OCI-LY1 (cell line): ENCODE measurements around the gene MRPL53.

Experiments used
- H2AFZ ChIP-seq: fragments of 200-600 bp; sonication (generic), shearing (Covaris generic); 2 replicates; pipeline ENCODE4 v1.6.0; 2014; ENCODE audit warnings: antibody characterized with exemption, mild to moderate bottlenecking, low read length
- H3F3A ChIP-seq: fragments of 200-600 bp; sonication (generic), shearing (Covaris generic); 2 replicates; pipeline ENCODE4 v1.6.0; 2014; ENCODE audit warnings: mild to moderate bottlenecking, antibody characterized with exemption, low read length, moderate library complexity; ENCODE audit not compliant: insufficient read depth
- H3K27ac ChIP-seq: fragments of 200-600 bp; sonication (generic); 2 replicates; pipeline ENCODE4 v1.5.1; 2014; ENCODE audit warnings: low read length, mixed run types, mild to moderate bottlenecking, low read depth; ENCODE audit not compliant: poor library complexity, severe bottlenecking
- H3K27me3 ChIP-seq: fragments of 200-600 bp; sonication (generic); 2 replicates; pipeline ENCODE4 v1.6.0; 2014; ENCODE audit warnings: antibody characterized with exemption, mild to moderate bottlenecking, low read length, moderate library complexity; ENCODE audit not compliant: insufficient read depth
- H3K36me3 ChIP-seq: fragments of 200-600 bp; sonication (generic); 2 replicates; pipeline ENCODE4 v1.6.1; 2014; ENCODE audit warnings: mild to moderate bottlenecking, antibody characterized with exemption, low read length, moderate library complexity, mixed read lengths; ENCODE audit not compliant: insufficient read depth
- H3K4me1 ChIP-seq: fragments of 200-600 bp; sonication (generic); 2 replicates; pipeline ENCODE4 v1.5.1; 2014; ENCODE audit warnings: mild to moderate bottlenecking, low read length, moderate library complexity; ENCODE audit not compliant: insufficient read depth, severe bottlenecking
- H3K4me2 ChIP-seq: fragments of 200-600 bp; sonication (generic), shearing (Covaris generic); 2 replicates; pipeline ENCODE4 v1.6.1; 2014; ENCODE audit warnings: low read length
- H3K4me3 ChIP-seq: fragments of 200-600 bp; sonication (generic); 2 replicates; pipeline ENCODE4 v1.5.1; 2014; ENCODE audit warnings: low read length, low read depth, mild to moderate bottlenecking, mixed read lengths; ENCODE audit not compliant: poor library complexity, severe bottlenecking
- H3K79me2 ChIP-seq: fragments of 200-600 bp; shearing (Covaris generic); 2 replicates; pipeline ENCODE4 v1.6.1; 2016; ENCODE audit warnings: mixed run types, low read length, mixed read lengths; ENCODE audit not compliant: insufficient read depth
- H3K9ac ChIP-seq: fragments of 200-600 bp; sonication (generic), shearing (Covaris generic); 2 replicates; pipeline ENCODE4 v1.6.1; 2014; ENCODE audit warnings: mild to moderate bottlenecking, low read length, mixed read lengths
- H3K9me2 ChIP-seq: fragments of 200-600 bp; sonication (generic), shearing (Covaris generic); 2 replicates; pipeline ENCODE4 v1.6.1; 2014; ENCODE audit warnings: low read depth, mild to moderate bottlenecking, low read length, mixed read lengths
- H3K9me3 ChIP-seq: fragments of 200-600 bp; shearing (Covaris generic); 2 replicates; pipeline ENCODE4 v1.6.1; 2014; ENCODE audit warnings: low read length, mixed read lengths
- H4K20me1 ChIP-seq: fragments of 200-600 bp; sonication (generic), shearing (Covaris generic); 2 replicates; pipeline ENCODE4 v1.6.0; 2016; ENCODE audit warnings: mild to moderate bottlenecking, low read length; ENCODE audit not compliant: insufficient read depth
- EZH2 ChIP-seq: fragments of 200-600 bp; sonication (generic), shearing (Covaris generic); IDR thresholded peaks from 2 replicates; pipeline ENCODE4 v1.8.0; 2017; ENCODE audit warnings: borderline replicate concordance, mixed run types, mild to moderate bottlenecking, antibody characterized with exemption, low read length, moderate library complexity, mixed read lengths
- TF ChIP-seq, protein P1 (sequence below): fragments of 200-600 bp; sonication (generic), shearing (Covaris generic); IDR thresholded peaks from 2 replicates; pipeline ENCODE4 v1.5.1; 2017; ENCODE audit warnings: mild to moderate bottlenecking, antibody characterized with exemption, low read length, moderate library complexity, mixed read lengths

MRPL53 gene

DNA sequence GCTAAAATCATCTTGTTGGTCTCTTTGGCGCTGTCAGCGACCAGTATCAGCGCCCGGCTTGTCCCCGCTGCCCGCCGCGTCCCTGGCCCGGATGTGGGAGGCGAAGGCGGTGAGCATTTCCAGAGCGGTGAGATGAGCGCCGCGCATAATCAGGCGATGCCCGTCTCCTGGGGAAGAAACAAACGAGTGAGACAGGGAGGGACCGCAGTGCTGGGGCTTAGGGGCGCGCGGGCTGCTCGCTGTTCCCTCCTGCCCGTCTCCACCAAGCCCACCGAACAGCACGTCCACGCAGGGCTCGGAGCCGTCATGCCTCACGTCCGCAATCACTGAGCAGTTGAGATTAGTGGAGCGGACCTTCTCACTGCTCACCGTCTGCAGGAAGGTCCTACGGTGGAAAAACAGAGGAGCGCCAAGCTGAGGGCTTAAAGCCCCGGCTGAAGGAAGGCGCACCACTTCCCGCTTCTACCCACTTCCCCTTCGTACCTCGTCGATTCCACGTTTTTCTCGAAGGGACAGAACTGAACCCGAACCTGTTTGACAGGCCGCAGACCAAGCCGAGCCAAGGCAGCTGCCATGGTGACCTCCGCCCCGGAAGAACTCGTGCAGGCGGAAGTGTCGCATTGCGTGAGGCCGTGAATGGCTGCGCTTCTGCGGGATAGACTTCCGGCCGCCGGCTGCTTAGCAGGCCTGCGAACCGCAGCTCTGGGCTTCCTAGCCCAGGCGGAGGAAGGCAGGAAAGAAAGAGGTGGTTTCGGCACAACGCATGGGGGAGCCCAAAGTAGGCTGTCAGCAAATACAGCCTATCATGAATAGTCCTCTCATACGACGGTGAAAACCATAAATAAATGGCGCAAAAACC, at the start of gene MRPL53:
TSS of gene MRPL53 (minus strand) at position 595 of the 859 bp plus-strand sequence. CDS start at position 575, 20 bp downstream.
- Histone ChIP-seq H3K4me1 (peaks cover 21% of the 10 kb centered on the region), H4K20me1 (no peaks in the 10 kb centered on the region), H3K4me2 (peak within 1 kb of the TSS; percentile 99), H3F3A (no peaks in the 10 kb centered on the region), H3K4me3 (peak within 1 kb of the TSS; percentile 84), H3K9me3 (no peaks in the 10 kb centered on the region), H3K9me2 (no peaks in the 10 kb centered on the region), H3K27ac (peak within 1 kb of the TSS; percentile 89), H2AFZ (no peak within 1 kb of the TSS), H3K27me3 (no peaks in the 10 kb centered on the region), H3K9ac (peak within 1 kb of the TSS; percentile 85), H3K79me2 (no peaks in the 10 kb centered on the region), H3K36me3 (peaks cover 17% of the 10 kb centered on the region)
- TF ChIP-seq EZH2 = no peak
- TF ChIP-seq, protein P1, sequence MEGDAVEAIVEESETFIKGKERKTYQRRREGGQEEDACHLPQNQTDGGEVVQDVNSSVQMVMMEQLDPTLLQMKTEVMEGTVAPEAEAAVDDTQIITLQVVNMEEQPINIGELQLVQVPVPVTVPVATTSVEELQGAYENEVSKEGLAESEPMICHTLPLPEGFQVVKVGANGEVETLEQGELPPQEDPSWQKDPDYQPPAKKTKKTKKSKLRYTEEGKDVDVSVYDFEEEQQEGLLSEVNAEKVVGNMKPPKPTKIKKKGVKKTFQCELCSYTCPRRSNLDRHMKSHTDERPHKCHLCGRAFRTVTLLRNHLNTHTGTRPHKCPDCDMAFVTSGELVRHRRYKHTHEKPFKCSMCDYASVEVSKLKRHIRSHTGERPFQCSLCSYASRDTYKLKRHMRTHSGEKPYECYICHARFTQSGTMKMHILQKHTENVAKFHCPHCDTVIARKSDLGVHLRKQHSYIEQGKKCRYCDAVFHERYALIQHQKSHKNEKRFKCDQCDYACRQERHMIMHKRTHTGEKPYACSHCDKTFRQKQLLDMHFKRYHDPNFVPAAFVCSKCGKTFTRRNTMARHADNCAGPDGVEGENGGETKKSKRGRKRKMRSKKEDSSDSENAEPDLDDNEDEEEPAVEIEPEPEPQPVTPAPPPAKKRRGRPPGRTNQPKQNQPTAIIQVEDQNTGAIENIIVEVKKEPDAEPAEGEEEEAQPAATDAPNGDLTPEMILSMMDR = no peak

DNA sequence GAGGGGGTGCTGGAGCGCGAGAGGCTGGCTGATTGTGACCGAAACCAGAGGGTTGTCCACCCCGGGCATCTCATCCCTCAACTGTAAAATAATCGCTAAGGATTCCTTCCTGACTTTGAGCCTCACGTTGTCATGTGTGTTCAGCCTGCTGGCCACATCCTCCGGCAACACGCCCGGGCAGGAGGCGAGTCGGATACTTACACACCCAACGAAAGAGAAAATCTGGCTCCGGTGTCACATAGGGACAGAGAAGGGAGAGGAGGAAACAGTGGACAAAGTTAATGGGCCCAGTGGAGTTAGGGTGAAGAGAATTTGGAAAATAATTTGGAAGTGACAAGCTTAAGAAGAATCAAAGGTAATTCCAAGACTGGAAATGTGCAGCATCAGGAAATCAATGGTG, 44.2 kb upstream of the MRPL53 start:
- Histone ChIP-seq H3K36me3 (no peaks in the 10 kb centered on the region), H3K9me2 (no peaks in the 10 kb centered on the region), H4K20me1 (no peaks in the 10 kb centered on the region), H3K79me2 (no peaks in the 10 kb centered on the region), H3K9me3 (no peaks in the 10 kb centered on the region), H3K4me2 (peak overlapping the region; percentile 54; the same call in 1 of the 2 replicates), H3K27ac (no peak overlapping the region), H3F3A (no peaks in the 10 kb centered on the region), H3K9ac (no peak overlapping the region), H3K4me3 (peak overlapping the region; percentile 43), H2AFZ (no peak overlapping the region), H3K27me3 (peaks cover 7% of the 10 kb centered on the region; the same call in 1 of the 2 replicates), H3K4me1 (peaks cover 10% of the 10 kb centered on the region)
- TF ChIP-seq, protein P1 = no peak
- no peak for TF ChIP-seq EZH2

DNA sequence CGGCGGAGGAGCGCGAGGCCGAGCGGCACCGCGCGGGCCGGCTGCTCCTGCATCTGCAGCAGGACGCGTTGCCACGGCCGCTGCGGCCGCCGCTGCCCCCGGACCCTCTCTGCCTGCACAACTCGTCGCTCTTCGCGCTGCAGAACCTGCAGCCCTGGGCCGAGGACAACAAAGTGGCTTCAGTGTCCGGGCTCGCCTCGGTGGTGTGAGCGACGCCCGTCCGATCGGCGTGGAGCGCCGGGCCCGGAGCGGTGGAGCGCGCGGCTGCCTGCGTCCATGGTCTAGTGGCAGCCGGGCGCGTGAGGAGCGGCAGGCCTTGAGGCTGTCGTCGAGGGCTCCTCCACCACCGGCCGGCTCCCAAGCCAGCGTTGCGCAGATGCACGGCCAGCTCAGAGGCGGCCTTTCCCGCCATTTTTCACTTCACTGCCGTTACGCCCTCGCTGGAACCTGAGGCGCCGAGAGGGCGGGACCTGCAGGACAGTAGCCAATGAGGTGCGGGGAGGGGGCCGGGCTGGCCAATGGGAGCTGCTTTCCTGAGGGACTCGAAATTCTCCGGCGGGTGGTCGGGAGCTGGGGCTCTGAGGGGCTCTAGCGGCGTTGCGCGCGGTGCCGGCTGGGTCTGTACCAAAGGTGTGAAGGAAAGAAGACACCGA, 43.6 kb upstream of the MRPL53 start:
- peaks cover 7% of the 10 kb centered on the region; the same call in 1 of the 2 replicates for H3K27me3 ChIP-seq
- peak overlapping the region; percentile 43 for H3K4me3 ChIP-seq

More for the DNA sequence above, 43.6 kb upstream of the MRPL53 start:
- Histone ChIP-seq H3K4me1 (peaks cover 10% of the 10 kb centered on the region), H3F3A (no peaks in the 10 kb centered on the region), H3K9me2 (no peaks in the 10 kb centered on the region), H3K27ac (no peak overlapping the region), H3K4me2 (peak overlapping the region; percentile 54), H2AFZ (no peak overlapping the region), H3K79me2 (no peaks in the 10 kb centered on the region), H4K20me1 (no peaks in the 10 kb centered on the region), H3K9me3 (no peaks in the 10 kb centered on the region), H3K9ac (no peak overlapping the region; the same call in 1 of the 2 replicates), H3K36me3 (no peaks in the 10 kb centered on the region)
- TF ChIP-seq, protein P1 = no peak
- TF ChIP-seq EZH2 = no peak
